GM06990 (cell line): ENCODE measurements around the gene ZNF175.

Experiments used
- DNase-seq: peaks from one replicate; pipeline ENCODE4 v3.0.0-alpha.2; 2011; ENCODE audit not compliant: insufficient read length; ENCODE audit errors: extremely low read depth
- H3K27me3 ChIP-seq: replicated peaks from 2 replicates; pipeline ENCODE4 v1.6.0; 2011; ENCODE audit warnings: low read length; ENCODE audit not compliant: control insufficient read depth, insufficient read depth
- H3K36me3 ChIP-seq: 2 replicates; pipeline ENCODE4 v1.5.1; 2011; ENCODE audit warnings: low read length; ENCODE audit not compliant: control insufficient read depth, insufficient read depth
- H3K4me3 ChIP-seq: replicated peaks from 2 replicates; pipeline ENCODE4 v1.5.1; 2011; ENCODE audit warnings: low read depth, mild to moderate bottlenecking, control low read depth, low read length
- CTCF ChIP-seq: IDR thresholded peaks from 2 replicates; pipeline ENCODE4 v1.5.1; 2011; ENCODE audit warnings: low read length, control low read depth, mild to moderate bottlenecking, inconsistent platforms; ENCODE audit not compliant: insufficient read depth, poor library complexity, severe bottlenecking

The ZNF175 gene

DNA sequence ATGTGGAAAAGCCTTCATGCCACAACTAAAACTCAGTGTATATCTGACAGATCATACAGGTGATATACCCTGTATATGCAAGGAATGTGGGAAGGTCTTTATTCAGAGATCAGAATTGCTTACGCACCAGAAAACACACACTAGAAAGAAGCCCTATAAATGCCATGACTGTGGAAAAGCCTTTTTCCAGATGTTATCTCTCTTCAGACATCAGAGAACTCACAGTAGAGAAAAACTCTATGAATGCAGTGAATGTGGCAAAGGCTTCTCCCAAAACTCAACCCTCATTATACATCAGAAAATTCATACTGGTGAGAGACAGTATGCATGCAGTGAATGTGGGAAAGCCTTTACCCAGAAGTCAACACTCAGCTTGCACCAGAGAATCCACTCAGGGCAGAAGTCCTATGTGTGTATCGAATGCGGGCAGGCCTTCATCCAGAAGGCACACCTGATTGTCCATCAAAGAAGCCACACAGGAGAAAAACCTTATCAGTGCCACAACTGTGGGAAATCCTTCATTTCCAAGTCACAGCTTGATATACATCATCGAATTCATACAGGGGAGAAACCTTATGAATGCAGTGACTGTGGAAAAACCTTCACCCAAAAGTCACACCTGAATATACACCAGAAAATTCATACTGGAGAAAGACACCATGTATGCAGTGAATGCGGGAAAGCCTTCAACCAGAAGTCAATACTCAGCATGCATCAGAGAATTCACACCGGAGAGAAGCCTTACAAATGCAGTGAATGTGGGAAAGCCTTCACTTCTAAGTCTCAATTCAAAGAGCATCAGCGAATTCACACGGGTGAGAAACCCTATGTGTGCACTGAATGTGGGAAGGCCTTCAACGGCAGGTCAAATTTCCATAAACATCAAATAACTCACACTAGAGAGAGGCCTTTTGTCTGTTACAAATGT lies 16.4 kb downstream of the ZNF175 start:
- no peak for TF ChIP-seq CTCF
- Histone ChIP-seq H3K4me3 (no peak overlapping the region), H3K27me3 (no peaks in the 10 kb centered on the region), H3K36me3 (peaks cover 13% of the 10 kb centered on the region)
- no peak for DNase-seq

- Histone ChIP-seq H3K36me3 (peaks cover 13% of the 10 kb centered on the region), H3K27me3 (no peaks in the 10 kb centered on the region), H3K4me3 (no peak overlapping the region)
- no peak for TF ChIP-seq CTCF
- no peak for DNase-seq
These were observed 18.4 kb downstream of the ZNF175 start for GRCh38 chr19:51589511-51589910.

DNA sequence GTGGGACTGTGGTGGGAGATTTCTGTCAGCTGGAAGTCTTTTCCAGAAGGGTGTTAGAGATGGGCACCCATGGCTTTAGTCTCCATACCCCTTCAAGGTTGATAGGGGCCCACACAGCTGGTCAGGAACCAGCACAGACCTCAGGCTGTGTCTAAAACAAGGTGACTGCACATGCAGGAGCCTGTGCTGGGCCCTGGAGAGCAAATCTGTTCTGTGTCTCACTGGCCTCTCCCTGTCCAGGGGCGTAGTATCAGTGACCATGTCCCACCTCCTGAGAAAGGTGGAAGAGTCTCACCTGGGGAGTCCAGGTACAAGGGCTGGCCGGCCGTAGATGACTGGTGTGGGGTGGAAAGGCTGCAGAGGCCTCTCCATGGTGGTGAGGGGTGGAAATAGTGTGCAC lies 19.4 kb downstream of the ZNF175 start:
- no peak for DNase-seq
- H3K27me3 ChIP-seq: no peaks in the 10 kb centered on the region
- no peak for TF ChIP-seq CTCF
- peaks cover 13% of the 10 kb centered on the region for H3K36me3 ChIP-seq
- H3K4me3 ChIP-seq: no peak overlapping the region

DNA sequence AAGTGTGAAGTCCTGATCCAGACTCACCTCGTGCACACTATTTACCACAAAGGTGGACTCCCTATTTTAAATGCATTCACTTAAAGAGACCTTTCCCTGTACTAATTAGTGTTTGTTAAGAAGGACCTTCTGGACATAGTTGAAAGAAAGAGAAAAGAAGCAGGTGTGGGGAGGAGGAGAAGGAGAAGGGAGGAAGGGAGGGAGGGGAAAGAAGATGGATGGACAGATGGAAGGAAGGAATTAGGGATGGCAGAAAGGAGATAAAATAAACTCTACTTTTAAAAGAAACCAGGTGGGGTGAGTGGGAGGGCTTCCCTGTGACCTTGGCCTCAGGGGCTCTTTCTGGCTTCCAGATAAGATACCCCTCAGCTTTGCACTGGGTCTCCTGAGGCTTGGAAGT lies 21.4 kb downstream of the ZNF175 start:
- H3K27me3 ChIP-seq: no peaks in the 10 kb centered on the region
- no peak for DNase-seq
- H3K36me3 ChIP-seq: no peaks in the 10 kb centered on the region; the same call in 1 of the 2 replicates
- H3K4me3 ChIP-seq: no peak overlapping the region
- no peak for TF ChIP-seq CTCF

- no peak for DNase-seq
- TF ChIP-seq CTCF: no peak
- H3K36me3 ChIP-seq: no peaks in the 10 kb centered on the region
These were observed 22.2 kb downstream of the ZNF175 start for GRCh38 chr19:51593138-51593890.

More at GRCh38 chr19:51593138-51593890, 22.2 kb downstream of the ZNF175 start:
- Histone ChIP-seq H3K27me3 (no peaks in the 10 kb centered on the region), H3K4me3 (peak overlapping the region; percentile 83)
